ENCODE results near the gene APOOL. TPM values are rescaled to one million over a fixed set of nuclear protein-coding genes. Genes with fewer than 3 reads are reported as not detected.

The APOOL gene
- total RNA-seq, 2 donors from 2014 or later = 7.8 to 8.6 TPM

GRCh38 chrX:85109235-85109634 is 105.6 kb downstream of the APOOL start:
- H3K9me3 ChIP-seq (ENCODE audit: control insufficient read depth, low read length, poor library complexity, severe bottlenecking) = no peaks in the 10 kb centered on the region
- no peak overlapping the region for H3K4me3 Mint-ChIP-seq
- no peaks in the 10 kb centered on the region for H3K36me3 Mint-ChIP-seq (ENCODE audit: low read depth)
- no peak overlapping the region for H3K27ac Mint-ChIP-seq
- no peaks in the 10 kb centered on the region for H3K27me3 Mint-ChIP-seq
- DNase-seq (no peak), ATAC-seq (no peak)
- no peaks in the 10 kb centered on the region for H3K4me1 Mint-ChIP-seq

- H3K36me3 Mint-ChIP-seq (ENCODE audit: low read depth) = no peaks in the 10 kb centered on the region
- no peaks in the 10 kb centered on the region for H3K27me3 Mint-ChIP-seq
- no peak for DNase-seq
- no peaks in the 10 kb centered on the region for H3K9me3 ChIP-seq (ENCODE audit: control insufficient read depth, low read length, poor library complexity, severe bottlenecking)
- H3K4me3 Mint-ChIP-seq = no peak overlapping the region
- H3K4me1 Mint-ChIP-seq = no peaks in the 10 kb centered on the region
- H3K27ac Mint-ChIP-seq = no peak overlapping the region
- ATAC-seq = no peak
Measured at GRCh38 chrX:85111347-85111746, 107.7 kb downstream of the APOOL start.

- no peak for ATAC-seq
Measured at GRCh38 chrX:85112293-85112692, 108.6 kb downstream of the APOOL start.

GRCh38 chrX:85113746-85114145 is 110.1 kb downstream of the APOOL start:
- Mint-ChIP-seq H3K27me3 (no peaks in the 10 kb centered on the region), H3K4me3 (no peak overlapping the region), H3K36me3 (ENCODE audit: low read depth) (no peaks in the 10 kb centered on the region), H3K4me1 (no peaks in the 10 kb centered on the region), H3K27ac (no peak overlapping the region)
- DNase-seq (no peak), ATAC-seq (no peak)
- no peaks in the 10 kb centered on the region for H3K9me3 ChIP-seq (ENCODE audit: control insufficient read depth, low read length, poor library complexity, severe bottlenecking)

More at GRCh38 chrX:85112293-85112692, 108.6 kb downstream of the APOOL start:
- H3K4me1 Mint-ChIP-seq = no peaks in the 10 kb centered on the region
- H3K27ac Mint-ChIP-seq = no peak overlapping the region
- H3K27me3 Mint-ChIP-seq = no peaks in the 10 kb centered on the region
- DNase-seq = no peak
- no peak overlapping the region for H3K4me3 Mint-ChIP-seq
- no peaks in the 10 kb centered on the region for H3K9me3 ChIP-seq (ENCODE audit: control insufficient read depth, low read length, poor library complexity, severe bottlenecking)
- H3K36me3 Mint-ChIP-seq (ENCODE audit: low read depth) = no peaks in the 10 kb centered on the region

- Mint-ChIP-seq H3K4me3 (no peak overlapping the region), H3K36me3 (ENCODE audit: low read depth) (no peaks in the 10 kb centered on the region), H3K27me3 (no peaks in the 10 kb centered on the region), H3K4me1 (no peaks in the 10 kb centered on the region), H3K27ac (no peak overlapping the region)
- DNase-seq (no peak), ATAC-seq (no peak)
- H3K9me3 ChIP-seq (ENCODE audit: control insufficient read depth, low read length, poor library complexity, severe bottlenecking) = no peaks in the 10 kb centered on the region
Measured at GRCh38 chrX:85114171-85114570, 110.5 kb downstream of the APOOL start.

GRCh38 chrX:85114776-85115175 is 111.1 kb downstream of the APOOL start:
- Mint-ChIP-seq H3K4me3 (no peak overlapping the region), H3K27me3 (no peaks in the 10 kb centered on the region), H3K27ac (no peak overlapping the region), H3K36me3 (ENCODE audit: low read depth) (no peaks in the 10 kb centered on the region), H3K4me1 (no peaks in the 10 kb centered on the region)
- DNase-seq (no peak), ATAC-seq (no peak)
- H3K9me3 ChIP-seq (ENCODE audit: control insufficient read depth, low read length, poor library complexity, severe bottlenecking) = no peaks in the 10 kb centered on the region

- Mint-ChIP-seq H3K27ac (no peak overlapping the region), H3K4me3 (no peak overlapping the region), H3K36me3 (ENCODE audit: low read depth) (no peaks in the 10 kb centered on the region), H3K4me1 (no peaks in the 10 kb centered on the region), H3K27me3 (no peaks in the 10 kb centered on the region)
- ATAC-seq (no peak), DNase-seq (no peak)
- H3K9me3 ChIP-seq (ENCODE audit: control insufficient read depth, low read length, poor library complexity, severe bottlenecking) = no peaks in the 10 kb centered on the region
Measured at GRCh38 chrX:85115252-85115651, 111.6 kb downstream of the APOOL start.

- DNase-seq (no peak), ATAC-seq (no peak)
- no peaks in the 10 kb centered on the region for H3K9me3 ChIP-seq (ENCODE audit: control insufficient read depth, low read length, poor library complexity, severe bottlenecking)
- H3K4me1 Mint-ChIP-seq = no peaks in the 10 kb centered on the region
- no peak overlapping the region for H3K4me3 Mint-ChIP-seq
- H3K27me3 Mint-ChIP-seq = no peaks in the 10 kb centered on the region
- no peak overlapping the region for H3K27ac Mint-ChIP-seq
- no peaks in the 10 kb centered on the region for H3K36me3 Mint-ChIP-seq (ENCODE audit: low read depth)
Measured at GRCh38 chrX:85136409-85136808, 132.7 kb downstream of the APOOL start.

- no peaks in the 10 kb centered on the region for H3K9me3 ChIP-seq (ENCODE audit: control insufficient read depth, low read length, poor library complexity, severe bottlenecking)
- no peak for ATAC-seq
- H3K36me3 Mint-ChIP-seq (ENCODE audit: low read depth) = no peaks in the 10 kb centered on the region
- no peaks in the 10 kb centered on the region for H3K4me1 Mint-ChIP-seq
- H3K27me3 Mint-ChIP-seq = no peaks in the 10 kb centered on the region
- H3K27ac Mint-ChIP-seq = no peak overlapping the region
- no peak for DNase-seq
- H3K4me3 Mint-ChIP-seq = no peak overlapping the region
Measured at GRCh38 chrX:85139422-85139821, 135.7 kb downstream of the APOOL start.

GRCh38 chrX:85140964-85141363 is 137.3 kb downstream of the APOOL start:
- H3K36me3 Mint-ChIP-seq (ENCODE audit: low read depth) = no peaks in the 10 kb centered on the region
- no peaks in the 10 kb centered on the region for H3K9me3 ChIP-seq (ENCODE audit: control insufficient read depth, low read length, poor library complexity, severe bottlenecking)
- DNase-seq (no peak), ATAC-seq (no peak)
- no peak overlapping the region for H3K4me3 Mint-ChIP-seq
- no peaks in the 10 kb centered on the region for H3K27me3 Mint-ChIP-seq
- no peaks in the 10 kb centered on the region for H3K4me1 Mint-ChIP-seq
- no peak overlapping the region for H3K27ac Mint-ChIP-seq

Other genes starting within 250 kb of the APOOL start
- not detected for gene SATL1, start 239.9 kb downstream of the APOOL start, total RNA-seq
- 1 to 10 TPM in 1 of 2 donors, under 1 TPM in 1; 0.70 to 1.8 TPM for gene ZNF711, start 240.1 kb downstream of the APOOL start, total RNA-seq

Measured in T-helper 17 cell (primary cell).